Measurements from ENCODE around the gene DUS1L.

DUS1L gene

DNA sequence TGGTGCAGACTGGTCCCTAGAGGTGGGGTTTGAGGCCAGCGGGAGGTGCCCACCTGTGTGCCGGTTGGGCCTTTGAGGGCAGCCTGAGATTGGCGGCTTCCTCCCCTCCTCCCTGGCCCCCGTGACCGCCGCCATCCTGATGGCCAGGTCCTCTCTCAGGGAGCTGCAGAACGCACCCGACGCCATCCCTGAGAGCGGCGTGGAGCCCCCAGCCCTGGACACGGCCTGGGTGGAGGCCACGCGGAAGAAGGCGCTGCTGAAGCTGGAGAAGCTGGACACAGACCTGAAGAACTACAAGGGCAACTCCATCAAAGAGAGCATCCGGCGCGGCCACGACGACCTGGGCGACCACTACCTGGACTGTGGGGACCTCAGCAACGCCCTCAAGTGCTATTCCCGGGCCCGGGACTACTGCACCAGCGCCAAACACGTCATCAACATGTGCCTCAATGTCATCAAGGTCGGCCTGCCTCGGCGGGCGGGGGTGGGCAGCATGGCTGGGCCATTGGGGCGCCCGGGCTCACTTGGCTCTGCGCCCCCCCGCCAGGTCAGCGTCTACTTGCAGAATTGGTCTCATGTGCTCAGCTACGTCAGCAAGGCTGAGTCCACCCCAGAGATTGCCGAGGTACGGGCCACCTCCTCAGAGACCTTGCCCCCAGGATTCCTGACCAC, 11.1 kb downstream of the DUS1L start:
- no peak overlapping the region for H3K4me3 ChIP-seq (ENCODE audit: low read length)
- DNase-seq (ENCODE audit: low read depth) = no peak
- TF ChIP-seq, protein P1, sequence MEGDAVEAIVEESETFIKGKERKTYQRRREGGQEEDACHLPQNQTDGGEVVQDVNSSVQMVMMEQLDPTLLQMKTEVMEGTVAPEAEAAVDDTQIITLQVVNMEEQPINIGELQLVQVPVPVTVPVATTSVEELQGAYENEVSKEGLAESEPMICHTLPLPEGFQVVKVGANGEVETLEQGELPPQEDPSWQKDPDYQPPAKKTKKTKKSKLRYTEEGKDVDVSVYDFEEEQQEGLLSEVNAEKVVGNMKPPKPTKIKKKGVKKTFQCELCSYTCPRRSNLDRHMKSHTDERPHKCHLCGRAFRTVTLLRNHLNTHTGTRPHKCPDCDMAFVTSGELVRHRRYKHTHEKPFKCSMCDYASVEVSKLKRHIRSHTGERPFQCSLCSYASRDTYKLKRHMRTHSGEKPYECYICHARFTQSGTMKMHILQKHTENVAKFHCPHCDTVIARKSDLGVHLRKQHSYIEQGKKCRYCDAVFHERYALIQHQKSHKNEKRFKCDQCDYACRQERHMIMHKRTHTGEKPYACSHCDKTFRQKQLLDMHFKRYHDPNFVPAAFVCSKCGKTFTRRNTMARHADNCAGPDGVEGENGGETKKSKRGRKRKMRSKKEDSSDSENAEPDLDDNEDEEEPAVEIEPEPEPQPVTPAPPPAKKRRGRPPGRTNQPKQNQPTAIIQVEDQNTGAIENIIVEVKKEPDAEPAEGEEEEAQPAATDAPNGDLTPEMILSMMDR (IDR thresholded peaks at IDR 0.05; ENCODE audit: insufficient read depth, low read depth, low read length, missing control alignments) = no peak

DNA sequence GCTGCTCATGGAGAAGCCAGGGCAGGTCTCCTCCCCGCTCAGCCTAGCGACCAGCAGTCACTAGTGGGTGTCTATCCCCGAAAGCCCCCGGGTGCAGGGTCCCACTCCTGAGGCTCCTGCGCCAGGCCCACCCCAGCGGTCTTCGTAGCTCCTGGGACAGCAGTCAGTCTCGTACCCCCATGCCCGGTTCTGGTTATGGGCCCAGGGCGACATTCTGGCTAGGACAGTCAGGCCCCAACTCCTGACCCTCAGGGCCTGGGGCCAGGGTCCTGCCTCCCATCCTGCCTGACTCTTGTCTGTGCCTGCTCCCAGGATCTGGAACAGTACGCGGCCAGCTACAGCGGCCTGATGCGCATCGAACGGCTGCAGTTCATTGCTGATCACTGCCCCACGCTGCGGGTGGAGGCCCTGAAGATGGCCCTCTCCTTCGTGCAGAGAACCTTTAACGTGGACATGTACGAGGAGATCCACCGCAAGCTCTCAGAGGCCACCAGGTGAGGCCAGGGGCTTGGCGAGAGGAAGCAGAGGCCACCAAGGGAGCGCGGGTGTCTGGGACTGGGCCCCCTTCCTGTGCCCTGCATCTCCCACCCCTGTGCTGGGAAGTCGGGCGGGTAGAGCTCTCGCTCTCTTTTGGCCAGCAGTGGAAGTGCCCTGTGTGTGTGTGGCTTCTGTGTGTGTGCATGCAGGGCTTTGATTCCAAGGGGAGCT, 11.9 kb downstream of the DUS1L start:
- H3K4me3 ChIP-seq (ENCODE audit: low read length) = no peak overlapping the region
- no peak for DNase-seq (ENCODE audit: low read depth)
- TF ChIP-seq, protein P1 (IDR thresholded peaks at IDR 0.05; ENCODE audit: insufficient read depth, low read depth, low read length, missing control alignments) = no peak

DNA sequence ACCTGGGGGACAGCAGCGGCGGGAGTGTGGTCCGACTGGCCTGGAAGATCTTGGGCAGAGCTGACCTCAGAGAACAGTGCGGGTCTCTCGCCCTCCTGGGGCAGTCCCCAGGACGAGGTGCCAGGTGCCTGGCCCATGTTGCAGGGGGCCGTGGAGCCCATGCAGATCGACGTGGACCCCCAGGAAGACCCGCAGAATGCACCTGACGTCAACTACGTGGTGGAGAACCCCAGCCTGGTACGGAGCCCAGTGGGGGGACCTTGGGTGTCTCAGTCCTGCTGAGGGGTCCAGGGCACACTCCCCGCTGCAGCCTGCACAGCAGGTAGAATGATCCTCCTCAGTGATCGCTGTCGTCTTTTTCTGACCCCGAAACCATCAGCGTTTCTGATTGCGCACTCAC, 12.5 kb downstream of the DUS1L start:
- H3K4me3 ChIP-seq (ENCODE audit: low read length) = peak overlapping the region; percentile 79
- TF ChIP-seq, protein P1 (IDR thresholded peaks at IDR 0.05; ENCODE audit: insufficient read depth, low read depth, low read length, missing control alignments) = no peak
- DNase-seq (ENCODE audit: low read depth) = no peak

DNA sequence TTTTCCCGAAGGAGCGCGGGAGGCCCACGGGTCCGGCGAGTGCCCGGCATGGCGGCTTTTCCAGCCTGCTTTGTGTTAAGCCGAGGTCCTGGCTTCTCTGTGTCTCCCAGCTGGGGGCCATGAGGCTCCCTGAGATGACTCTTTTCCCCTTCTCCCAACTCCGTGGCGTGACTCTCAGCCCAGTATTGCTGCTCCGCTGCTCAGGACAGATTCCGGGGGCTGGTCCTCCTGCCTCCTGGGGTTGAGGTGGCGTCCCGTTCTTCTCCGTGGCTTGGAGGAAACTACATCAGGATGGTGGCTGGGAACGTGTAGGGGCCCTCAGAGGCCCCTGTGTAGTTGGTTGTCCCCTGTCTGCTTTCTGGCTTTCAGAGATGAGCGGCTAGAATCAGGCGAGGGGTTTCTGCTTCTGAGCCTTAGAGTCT, 13.0 kb downstream of the DUS1L start:
- no peak for DNase-seq (ENCODE audit: low read depth)
- H3K4me3 ChIP-seq (ENCODE audit: low read length) = peak overlapping the region; percentile 79
- TF ChIP-seq, protein P1 (IDR thresholded peaks at IDR 0.05; ENCODE audit: insufficient read depth, low read depth, low read length, missing control alignments) = no peak

DNA sequence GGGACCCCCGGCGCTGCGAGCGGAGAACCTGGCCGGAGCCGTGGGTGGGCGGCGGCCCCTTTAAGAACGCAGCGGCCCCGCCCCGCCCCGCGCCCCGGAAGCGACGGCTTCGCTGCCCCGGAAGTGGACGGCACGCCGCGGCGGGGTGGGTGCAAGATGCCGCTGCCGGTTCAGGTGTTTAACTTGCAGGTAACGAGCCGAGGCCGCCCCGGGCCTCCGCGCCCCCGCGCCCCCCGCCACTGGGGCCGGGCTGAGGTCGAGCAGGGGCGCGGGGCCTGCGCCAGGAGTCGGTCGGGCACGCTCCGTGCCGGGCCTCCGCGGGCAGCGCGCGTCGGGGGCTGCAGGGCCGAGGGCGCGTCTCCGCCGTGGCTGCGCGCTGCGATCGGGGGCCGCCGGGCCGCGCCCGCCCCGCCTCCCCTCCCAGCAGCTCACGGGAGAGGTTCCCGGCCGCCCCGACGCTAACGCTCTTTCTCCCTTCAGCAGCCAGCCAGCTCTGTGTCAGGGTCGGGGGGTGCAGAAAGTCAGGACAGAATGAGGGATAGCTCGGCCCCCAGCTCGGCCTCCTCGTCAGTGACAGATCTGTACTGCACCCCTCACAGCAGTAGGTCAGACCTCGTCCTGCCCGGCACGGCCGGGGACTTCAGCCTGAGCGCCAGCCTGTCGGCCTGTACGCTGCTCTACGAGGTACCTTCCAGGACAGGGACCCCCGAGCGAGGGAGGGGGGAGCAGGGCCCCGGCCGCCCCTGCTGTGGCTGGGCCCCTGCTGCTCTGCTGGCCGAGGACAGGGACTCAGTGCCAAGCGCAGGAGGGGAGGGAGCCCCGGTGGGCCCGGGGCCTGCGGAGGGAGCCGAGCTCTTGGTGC, 13.6 kb downstream of the DUS1L start, which contains the start of the genes GPS1 and RFNG:
TSS of gene GPS1 (plus strand) at position 123 of the 862 bp plus-strand sequence. CDS start at position 157, 34 bp downstream.
TSS of gene RFNG (minus strand) at position 36 of the 862 bp plus-strand sequence. CDS start 45 bp downstream, outside the sequence.
- peak within 1 kb of the TSS; percentile 79 for H3K4me3 ChIP-seq (ENCODE audit: low read length)
- TF ChIP-seq, protein P1 (IDR thresholded peaks at IDR 0.05; ENCODE audit: insufficient read depth, low read depth, low read length, missing control alignments) = no peak
- peak; percentile 82 for DNase-seq (ENCODE audit: low read depth)

DNA sequence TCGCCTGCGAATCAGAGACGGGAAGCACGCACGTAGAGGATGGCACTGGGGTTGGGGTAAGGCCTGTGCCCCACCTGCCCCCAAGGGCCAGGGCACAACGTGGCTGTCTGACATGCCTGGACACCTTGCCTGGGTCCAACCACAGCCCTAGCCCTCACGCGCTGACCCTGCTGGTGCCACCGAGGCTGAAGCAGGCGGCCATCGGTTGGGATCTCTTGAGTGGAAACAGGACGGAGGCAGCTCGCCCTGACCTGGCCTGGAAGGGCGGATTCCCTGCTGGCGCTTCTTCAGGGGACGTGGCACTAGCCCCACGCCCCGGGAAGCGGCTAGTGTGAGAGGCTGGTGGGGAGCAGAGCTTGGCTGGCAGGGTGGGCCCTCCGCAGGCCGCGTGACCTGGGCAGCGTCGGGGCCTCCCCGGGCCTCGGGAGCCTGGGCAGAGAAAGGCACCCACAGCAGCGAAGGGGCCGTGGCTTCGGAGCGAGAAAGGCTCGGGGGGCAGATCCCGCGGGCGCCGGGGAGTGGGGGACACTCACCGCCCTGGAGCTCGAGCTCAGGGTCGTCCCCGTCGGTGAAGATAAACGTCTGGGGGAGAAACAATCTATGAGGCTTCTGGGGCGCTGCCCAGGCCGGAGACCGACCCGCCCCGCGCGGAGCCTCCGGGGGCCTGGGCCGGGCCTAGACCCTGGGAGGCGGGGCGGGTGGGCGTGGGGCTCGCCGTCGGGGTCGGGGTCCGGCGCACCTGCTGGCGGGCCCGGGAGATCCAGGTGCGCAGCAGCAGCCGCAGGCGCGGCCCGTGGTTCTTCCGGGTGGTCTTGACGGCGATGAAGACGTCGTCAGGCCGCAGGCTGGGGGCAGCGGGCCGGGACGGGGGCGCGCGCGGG, 14.6 kb downstream of the DUS1L start:
- no peak for DNase-seq (ENCODE audit: low read depth)
- TF ChIP-seq, protein P1 (IDR thresholded peaks at IDR 0.05; ENCODE audit: insufficient read depth, low read depth, low read length, missing control alignments) = no peak
- H3K4me3 ChIP-seq (ENCODE audit: low read length) = peak overlapping the region; percentile 79
